Nephron (organoid): Measurements from ENCODE around the gene SH3TC2.
A peak's percentile ranks its signal among the peaks of the same experiment; 100 is the strongest.

Source experiments
- H3K27ac Mint-ChIP-seq, 3 experiments: 2 replicates each; pipeline ENCODE4 v1.8.0; 2020; ENCODE audit warnings: mixed read lengths in 3 of 3, mild to moderate bottlenecking in 2 of 3, moderate library complexity in 1 of 3
- H3K27me3 Mint-ChIP-seq: 2 replicates; pipeline ENCODE4 v1.8.0; 2021; ENCODE audit warnings: low read depth, mild to moderate bottlenecking, moderate library complexity, mixed read lengths
- H3K36me3 Mint-ChIP-seq: 2 replicates; pipeline ENCODE4 v1.8.0; 2020; ENCODE audit warnings: low read depth, mixed read lengths
- H3K4me1 Mint-ChIP-seq: 2 replicates; pipeline ENCODE4 v1.8.0; 2020; ENCODE audit warnings: mixed read lengths
- H3K4me3 Mint-ChIP-seq, 3 experiments: 2 replicates each; pipeline ENCODE4 v1.8.0; 2020; ENCODE audit warnings: mild to moderate bottlenecking in 3 of 3, mixed read lengths in 3 of 3, moderate library complexity in 2 of 3
- H3K9me3 Mint-ChIP-seq: 2 replicates; pipeline ENCODE4 v1.8.0; 2020; ENCODE audit warnings: mixed read lengths
- CTCF ChIP-seq, 3 experiments: fragments of 200-600 bp; sonication (generic); IDR thresholded peaks; one replicate each; pipeline ENCODE4 v1.5.0; 2021; ENCODE audit warnings: antibody characterized with exemption in 3 of 3; ENCODE audit not compliant: unreplicated experiment in 3 of 3

Gene SH3TC2

GRCh38 chr5:148962761-148963324 is 100.0 kb downstream of the SH3TC2 start:
- Mint-ChIP-seq H3K27me3 (peaks cover 39% of the 10 kb centered on the region), H3K4me3 (no peak overlapping the region), H3K27ac (no peak overlapping the region), H3K9me3 (no peaks in the 10 kb centered on the region), H3K4me1 (peaks cover 16% of the 10 kb centered on the region), H3K36me3 (no peaks in the 10 kb centered on the region)
- TF ChIP-seq CTCF (IDR thresholded peaks at IDR 0.05; ENCODE audit: unreplicated experiment in 3 of 3), result no peak

GRCh38 chr5:148962200-148962550 is 100.7 kb downstream of the SH3TC2 start:
- peaks cover 35% of the 10 kb centered on the region for H3K27me3 Mint-ChIP-seq
- no peak overlapping the region for H3K4me3 Mint-ChIP-seq
- H3K4me1 Mint-ChIP-seq, result peaks cover 15% of the 10 kb centered on the region
- H3K9me3 Mint-ChIP-seq, result no peaks in the 10 kb centered on the region
- H3K27ac Mint-ChIP-seq, result no peak overlapping the region
- TF ChIP-seq CTCF (IDR thresholded peaks at IDR 0.05; ENCODE audit: unreplicated experiment in 3 of 3), result no peak
- H3K36me3 Mint-ChIP-seq, result no peaks in the 10 kb centered on the region

GRCh38 chr5:148961261-148962199 is 101.3 kb downstream of the SH3TC2 start:
- Mint-ChIP-seq H3K27ac (no peak overlapping the region), H3K36me3 (no peaks in the 10 kb centered on the region), H3K9me3 (no peaks in the 10 kb centered on the region), H3K4me3 (no peak overlapping the region), H3K4me1 (peaks cover 13% of the 10 kb centered on the region), H3K27me3 (peaks cover 31% of the 10 kb centered on the region)
- TF ChIP-seq CTCF (IDR thresholded peaks at IDR 0.05; ENCODE audit: unreplicated experiment in 3 of 3), result no peak

- no peak overlapping the region for H3K4me3 Mint-ChIP-seq
- no peaks in the 10 kb centered on the region for H3K4me1 Mint-ChIP-seq
- peaks cover 24% of the 10 kb centered on the region for H3K27me3 Mint-ChIP-seq
- no peaks in the 10 kb centered on the region for H3K36me3 Mint-ChIP-seq
- H3K27ac Mint-ChIP-seq, result no peak overlapping the region
- no peaks in the 10 kb centered on the region for H3K9me3 Mint-ChIP-seq
- no peak for TF ChIP-seq CTCF (IDR thresholded peaks at IDR 0.05; ENCODE audit: unreplicated experiment in 3 of 3)
Measured at GRCh38 chr5:148960070-148960769, 102.6 kb downstream of the SH3TC2 start.

GRCh38 chr5:148957591-148958202 is 105.2 kb downstream of the SH3TC2 start:
- peak; percentile 38 to 70 (median 47) for TF ChIP-seq CTCF (IDR thresholded peaks at IDR 0.05; ENCODE audit: unreplicated experiment in 3 of 3)
- no peak overlapping the region for H3K4me3 Mint-ChIP-seq
- H3K9me3 Mint-ChIP-seq, result no peaks in the 10 kb centered on the region
- H3K4me1 Mint-ChIP-seq, result no peaks in the 10 kb centered on the region
- H3K27ac Mint-ChIP-seq, result no peak overlapping the region
- H3K27me3 Mint-ChIP-seq, result peaks cover 23% of the 10 kb centered on the region
- H3K36me3 Mint-ChIP-seq, result no peaks in the 10 kb centered on the region
